HTR-8/SVneo (cell line): ENCODE measurements around the gene C7orf25.

Source experiments
- DNase-seq: peaks from one replicate; pipeline ENCODE4 v3.0.0; 2011; ENCODE audit warnings: low spot score, mixed read lengths; ENCODE audit not compliant: insufficient read length
- FAIRE-seq: peaks from 2 replicates; lab custom pipeline; 2011; peaks lifted over from hg19 to GRCh38; lab: Jason Lieb, UNC

Gene C7orf25

GRCh38 chr7:42911454-42912447 lies at the start of gene C7orf25:
Gene C7orf25, minus strand, starts transcription at chr7:42912070. Its CDS starts 1,170 bp downstream, at chr7:42910900.
- DNase-seq: peak; percentile 89
- FAIRE-seq: peak; percentile 93

DNA sequence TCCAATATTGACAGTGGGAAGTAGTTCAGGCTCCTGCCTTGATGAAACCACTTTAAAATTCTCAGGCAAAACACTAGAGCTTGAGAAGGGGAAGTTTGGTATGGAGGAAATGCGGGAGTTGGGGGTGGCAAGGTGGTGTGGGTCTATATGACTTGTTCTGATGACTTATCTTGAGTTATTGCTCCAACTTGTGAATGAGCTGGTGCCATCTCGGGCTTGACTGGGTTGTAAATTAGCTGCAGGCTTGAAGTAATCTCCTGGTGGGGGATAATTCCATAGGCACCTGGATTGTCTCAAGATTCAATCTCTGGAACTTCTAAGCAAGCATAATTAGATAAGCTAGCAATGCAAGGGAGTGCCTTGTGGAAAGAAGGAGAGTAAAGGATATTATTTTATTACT lies 49.3 kb upstream of the C7orf25 start:
- FAIRE-seq (no peak), DNase-seq (no peak)

GRCh38 chr7:42960762-42961161 lies 48.9 kb upstream of the C7orf25 start:
- no peak for FAIRE-seq
- DNase-seq: no peak

DNA sequence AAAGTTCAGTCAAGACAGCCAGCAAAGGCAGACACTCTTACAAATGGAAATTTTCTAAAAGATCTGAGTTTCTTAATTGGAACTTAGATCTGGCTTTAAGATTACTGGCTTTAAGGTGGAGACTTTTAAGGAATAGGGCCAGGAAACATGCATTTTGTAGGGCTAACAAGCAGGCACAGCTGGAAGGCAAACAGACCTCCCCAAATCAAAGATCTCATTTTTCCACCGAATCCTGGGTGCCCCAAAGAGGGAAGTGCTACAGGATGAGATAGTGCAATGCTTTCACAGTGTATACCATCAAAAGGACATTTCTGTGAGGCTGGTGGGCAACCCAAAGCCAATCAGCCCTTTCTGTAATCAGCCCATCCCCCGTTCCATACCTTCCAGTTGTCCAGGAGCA lies 47.7 kb upstream of the C7orf25 start:
- no peak for FAIRE-seq
- no peak for DNase-seq

GRCh38 chr7:42956062-42956461 lies 44.2 kb upstream of the C7orf25 start:
- no peak for DNase-seq
- no peak for FAIRE-seq

DNA sequence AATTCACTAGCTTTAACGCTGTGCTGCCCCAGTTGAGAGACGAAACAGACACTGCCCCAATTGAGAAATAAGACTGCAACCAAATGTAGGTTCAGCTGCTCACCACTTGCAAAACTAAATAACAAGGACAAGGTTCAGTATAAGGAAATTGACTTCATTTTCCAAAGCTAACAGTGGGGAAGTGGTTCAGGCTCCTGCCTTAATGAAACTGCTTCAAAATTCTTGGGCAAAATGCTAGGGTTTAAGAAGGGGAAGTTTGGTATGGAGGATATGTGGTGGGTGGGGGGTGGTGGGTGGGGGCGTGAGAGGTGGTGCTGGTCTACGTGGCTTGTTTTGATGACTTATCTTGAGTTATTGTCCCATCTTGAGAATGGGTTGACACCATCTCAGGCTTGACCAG lies 42.1 kb upstream of the C7orf25 start:
- FAIRE-seq (no peak), DNase-seq (no peak)

DNA sequence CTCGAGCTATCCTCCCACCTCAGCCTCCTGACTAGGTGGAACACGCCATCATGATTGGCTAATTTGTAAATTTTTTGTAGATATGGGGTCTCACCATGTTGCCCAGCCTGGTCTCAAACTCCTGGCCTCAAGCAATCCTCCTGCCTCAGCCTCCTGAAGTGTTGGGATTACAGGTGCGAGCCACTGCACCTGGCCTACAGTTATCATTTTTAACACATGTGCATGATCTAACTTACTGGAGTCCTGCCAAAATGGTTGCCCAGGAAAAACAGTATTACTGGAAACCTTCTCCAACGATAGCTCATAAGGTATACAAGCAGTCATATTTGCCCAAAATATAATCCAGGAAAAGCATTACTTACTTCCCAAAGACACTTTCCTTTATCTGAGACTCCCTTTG lies 40.5 kb upstream of the C7orf25 start:
- DNase-seq: no peak
- no peak for FAIRE-seq

DNA sequence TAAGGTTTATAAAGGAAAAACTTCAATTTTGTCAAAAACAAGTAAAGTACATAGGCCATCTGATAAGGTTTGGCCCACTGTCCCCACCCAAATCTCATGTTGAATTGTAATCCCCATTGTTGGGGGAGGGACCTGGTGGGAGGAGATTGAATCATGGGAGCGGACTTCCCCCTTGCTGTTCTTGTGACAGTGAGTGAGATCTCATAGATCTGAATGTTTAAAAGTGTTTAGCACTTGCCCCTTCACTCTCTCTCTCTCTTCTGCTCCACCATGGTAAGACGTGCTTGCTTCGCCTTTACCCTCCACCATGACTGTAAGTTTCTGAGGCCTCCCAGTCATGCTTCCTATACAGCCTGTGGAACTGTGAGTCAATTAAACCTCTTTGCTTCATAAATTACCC lies 38.5 kb upstream of the C7orf25 start:
- no peak for DNase-seq

DNA sequence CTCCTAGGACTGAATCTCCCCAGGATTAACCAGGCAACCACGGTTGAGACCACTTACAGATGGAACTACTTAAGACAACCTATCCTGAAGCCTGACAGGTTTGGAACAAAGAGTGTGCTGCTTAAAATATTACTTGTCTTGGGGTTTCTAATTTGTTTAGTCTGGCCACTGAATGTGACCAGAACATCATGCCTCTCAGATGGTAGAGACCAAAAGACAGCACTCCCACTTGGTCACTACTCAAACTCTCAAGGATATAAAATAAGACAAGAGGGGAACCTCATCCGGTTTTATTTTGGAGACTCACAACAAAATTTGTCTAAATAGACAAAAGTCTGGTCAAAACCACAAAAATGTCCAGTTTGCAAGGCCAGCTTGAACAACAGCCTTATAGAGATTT lies 35.7 kb upstream of the C7orf25 start:
- no peak for FAIRE-seq

More for the DNA sequence above, 38.5 kb upstream of the C7orf25 start:
- no peak for FAIRE-seq

GRCh38 chr7:42946627-42946950 lies 34.7 kb upstream of the C7orf25 start:
- DNase-seq (no peak), FAIRE-seq (no peak)

More for the DNA sequence above, 35.7 kb upstream of the C7orf25 start:
- no peak for DNase-seq

GRCh38 chr7:42945821-42946626 lies 34.2 kb upstream of the C7orf25 start:
- DNase-seq (no peak), FAIRE-seq (no peak)

DNA sequence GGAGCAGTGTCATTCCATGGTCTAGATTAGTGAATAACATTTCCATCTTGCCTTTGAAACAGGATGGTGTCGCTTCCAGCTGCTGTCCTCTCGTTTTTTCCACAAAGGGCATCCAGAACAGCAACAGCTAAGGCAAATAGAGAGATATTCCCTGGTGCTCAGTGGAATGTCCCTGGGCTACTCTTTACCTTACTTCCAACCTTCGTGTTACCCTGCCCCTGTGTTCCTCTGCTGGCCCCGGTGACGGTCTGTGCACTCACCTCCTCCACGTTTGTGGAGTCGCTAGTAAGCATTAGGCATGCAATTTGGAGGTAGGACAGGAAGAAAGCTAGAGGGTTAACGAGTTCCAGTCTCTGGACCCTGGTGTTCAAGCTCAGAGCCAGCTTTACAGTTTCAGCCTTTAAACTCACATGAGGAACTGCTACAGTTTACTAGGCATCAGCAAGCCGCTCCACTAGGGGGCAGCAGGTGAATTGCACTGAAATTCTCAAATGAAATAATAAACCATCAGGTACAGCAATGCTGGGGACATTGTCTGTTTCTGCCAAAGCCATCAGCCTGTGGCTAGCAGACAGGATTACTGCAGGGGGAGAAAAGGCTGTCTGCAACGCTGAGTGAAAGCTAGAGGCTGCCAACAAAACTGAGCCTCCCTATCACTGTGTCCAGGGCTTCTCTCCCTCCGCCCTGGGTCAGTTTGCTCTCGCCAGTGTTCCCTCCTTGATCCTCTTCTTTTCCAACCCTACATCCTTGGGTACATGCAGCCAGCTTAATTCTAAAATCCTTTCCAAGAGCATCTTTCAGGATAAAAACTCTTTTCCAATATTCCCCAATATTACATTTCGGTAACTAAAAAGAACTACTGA lies 29.3 kb upstream of the C7orf25 start:
- FAIRE-seq (peak; percentile 40), DNase-seq (peak; percentile 73)

GRCh38 chr7:42939457-42940240 lies 27.8 kb upstream of the C7orf25 start:
- FAIRE-seq: no peak
- no peak for DNase-seq

DNA sequence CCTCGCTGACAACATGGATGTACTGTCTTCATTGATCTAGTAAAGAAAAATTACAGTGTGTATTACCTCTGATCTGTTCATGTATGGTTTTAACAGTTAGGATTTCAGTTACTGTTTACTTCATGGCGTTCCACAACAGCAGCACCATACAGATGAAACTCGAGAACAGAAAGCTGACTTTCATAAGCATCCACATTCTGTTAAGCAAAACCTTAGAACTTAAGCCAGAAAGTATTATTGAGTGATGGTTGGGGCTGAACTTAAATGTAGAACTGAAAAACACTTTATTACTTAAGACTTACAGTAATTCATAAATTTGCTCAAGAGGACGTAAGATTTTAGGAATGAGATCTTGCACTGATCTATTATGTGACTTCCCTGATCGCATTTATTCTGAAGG lies 24.0 kb upstream of the C7orf25 start:
- FAIRE-seq (no peak), DNase-seq (no peak)

- no peak for FAIRE-seq
- no peak for DNase-seq
Observed at GRCh38 chr7:42934291-42934690, 22.4 kb upstream of the C7orf25 start.

GRCh38 chr7:42932811-42933591 lies 21.1 kb upstream of the C7orf25 start:
- FAIRE-seq: no peak
- no peak for DNase-seq

DNA sequence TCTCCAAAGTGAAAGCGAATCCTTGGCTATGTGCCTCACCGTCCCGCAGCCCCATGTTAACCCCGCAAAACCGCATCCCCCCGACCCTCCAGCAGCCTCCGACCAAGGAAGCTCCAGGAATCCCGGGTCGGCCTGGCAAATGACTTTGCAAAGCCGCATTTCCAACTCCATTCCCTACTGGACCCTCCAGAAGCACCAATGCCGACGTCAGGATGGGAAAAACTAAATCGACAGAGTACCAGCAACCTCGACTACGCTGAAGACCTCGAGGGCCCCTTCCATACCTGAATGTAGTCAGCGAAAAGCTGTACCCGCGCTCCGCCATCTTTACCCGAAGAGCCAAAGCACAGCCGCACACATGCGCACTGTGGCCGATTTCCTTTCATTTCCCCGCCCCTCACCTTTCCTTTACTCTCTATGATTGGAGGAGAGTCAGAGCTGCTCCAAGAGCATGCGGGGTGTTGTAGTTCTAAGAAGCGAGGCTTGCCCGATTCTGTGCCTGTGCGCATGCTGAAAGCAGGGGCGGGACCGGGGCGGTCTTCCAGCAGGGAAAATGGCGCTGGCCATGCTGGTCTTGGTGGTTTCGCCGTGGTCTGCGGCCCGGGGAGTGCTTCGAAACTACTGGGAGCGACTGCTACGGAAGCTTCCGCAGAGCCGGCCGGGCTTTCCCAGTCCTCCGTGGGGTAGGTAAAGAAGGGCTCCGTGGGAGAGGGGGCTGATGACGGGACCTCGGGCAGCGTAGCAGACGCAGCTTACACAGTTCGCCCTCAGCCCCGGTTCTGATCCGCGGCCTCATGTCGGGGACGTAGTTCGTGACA lies 20.2 kb upstream of the C7orf25 start, which contains the start of the genes MRPL32 and PSMA2:
Gene MRPL32 (plus strand): TSS at position 543 of the 818 bp plus-strand sequence. CDS start 11 bp downstream, at position 554.
Gene PSMA2 (minus strand): TSS at position 341 of the 818 bp plus-strand sequence. CDS start 16 bp downstream, at position 325.
- FAIRE-seq (peak; percentile 88), DNase-seq (peak; percentile 97)

DNA sequence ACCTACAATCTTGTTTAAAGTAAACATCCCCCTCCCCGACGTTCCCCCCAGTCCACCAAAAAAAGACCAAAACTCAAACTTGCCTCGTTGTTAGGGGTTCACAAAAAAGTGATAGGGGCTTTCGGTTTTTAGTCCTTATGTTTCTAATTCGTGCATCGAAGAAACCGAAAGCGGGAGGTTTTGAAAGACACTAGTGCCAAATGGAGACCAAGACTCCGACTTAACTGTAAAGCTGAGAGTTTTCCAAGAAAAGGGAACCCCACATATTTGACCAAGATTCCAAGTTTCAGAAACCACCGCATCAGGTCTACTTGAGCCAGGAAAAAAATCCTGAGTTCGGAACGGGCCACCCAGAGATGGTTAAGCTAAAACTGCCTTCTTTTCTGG lies 19.6 kb upstream of the C7orf25 start:
- no peak for DNase-seq
- FAIRE-seq: no peak
